ENCODE measurements around the gene PDE2A. TPM values are rescaled to one million over a fixed set of nuclear protein-coding genes. Genes with fewer than 3 reads are reported as not detected.

The PDE2A gene
- 1.1 to 1.9 TPM (median 1.2 TPM) in 5 replicates for total RNA-seq (2022; extraction: Qiagen RNA extraction)

DNA sequence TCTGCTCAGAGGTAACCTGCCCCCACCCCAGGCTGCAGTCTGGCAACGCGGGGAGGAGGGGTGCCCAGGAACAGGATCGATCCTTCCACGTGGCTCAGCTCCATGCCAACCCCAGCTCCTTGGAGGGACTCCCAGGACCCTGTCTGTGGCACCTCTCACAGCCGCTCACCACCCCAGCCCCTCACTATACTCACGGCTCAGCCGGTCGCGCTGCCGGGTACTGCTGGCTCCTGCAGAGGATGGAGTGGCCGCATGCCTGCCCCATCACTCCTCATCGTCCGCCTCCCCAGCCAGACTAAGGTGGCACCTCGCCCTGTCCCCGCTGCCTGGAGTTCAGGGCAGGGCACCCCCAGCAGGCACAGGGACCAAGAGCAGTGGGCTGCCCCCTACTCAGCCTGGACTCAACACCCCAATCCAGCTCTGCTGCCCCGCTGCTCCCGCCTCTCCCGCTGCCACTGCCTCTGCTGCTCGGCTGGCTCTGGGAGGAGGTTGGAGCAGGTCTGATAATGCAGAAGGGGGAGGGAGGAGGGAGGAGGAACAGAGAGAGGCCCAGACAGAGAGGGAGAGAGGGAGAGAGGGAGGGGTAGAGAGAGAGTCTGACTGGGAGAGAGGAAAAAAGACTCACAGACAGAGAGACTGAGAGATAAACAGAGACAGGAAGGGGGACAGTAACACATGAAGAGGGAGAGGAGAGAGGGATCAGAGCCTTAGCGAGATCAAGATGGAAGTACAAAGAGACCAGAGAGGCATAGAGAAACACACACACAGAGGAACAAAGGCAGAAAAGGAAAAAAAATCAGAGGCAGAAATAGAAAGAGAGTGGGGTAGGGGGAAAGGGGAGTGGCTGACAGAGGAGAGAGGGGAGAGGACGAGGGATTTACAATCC, at the start of gene PDE2A:
Gene PDE2A, minus strand, starts transcription at position 480 of the 886 bp plus-strand sequence. Its CDS starts 215 bp downstream, at position 265.

Other genes with a start within 250 kb of the PDE2A start
- gene CLPB, start 239.9 kb downstream of the PDE2A start, total RNA-seq (2022; extraction: Qiagen RNA extraction) = 13.4 to 18.5 TPM (median 17.0 TPM) in 5 replicates
- gene ARAP1, start 78.0 kb upstream of the PDE2A start, total RNA-seq (2022; extraction: Qiagen RNA extraction) = 24.7 to 33.5 TPM (median 31.4 TPM) in 5 replicates
- 15.0 to 21.0 TPM (median 19.1 TPM) in 5 replicates for gene STARD10, start 119.6 kb upstream of the PDE2A start, total RNA-seq (2022; extraction: Qiagen RNA extraction)
- 3.1 to 5.2 TPM (median 4.5 TPM) in 5 replicates for gene ATG16L2, start 140.0 kb upstream of the PDE2A start, total RNA-seq (2022; extraction: Qiagen RNA extraction)

Measured in A549 treated with CORT108297 at 1 μM for 4 hours (cell line).